Urothelium cell line (cell line): ENCODE measurements around the gene STK40.

Source experiments
- DNase-seq: peaks from one replicate; pipeline ENCODE4 v3.0.0; 2011; ENCODE audit warnings: low spot score, mixed read lengths
- FAIRE-seq: peaks from 2 replicates; lab custom pipeline; 2011; peaks lifted over from hg19 to GRCh38; lab: Jason Lieb, UNC

Gene STK40

GRCh38 chr1:36377791-36378492, 7.8 kb downstream of the STK40 start:
- DNase-seq (no peak), FAIRE-seq (no peak)

DNA sequence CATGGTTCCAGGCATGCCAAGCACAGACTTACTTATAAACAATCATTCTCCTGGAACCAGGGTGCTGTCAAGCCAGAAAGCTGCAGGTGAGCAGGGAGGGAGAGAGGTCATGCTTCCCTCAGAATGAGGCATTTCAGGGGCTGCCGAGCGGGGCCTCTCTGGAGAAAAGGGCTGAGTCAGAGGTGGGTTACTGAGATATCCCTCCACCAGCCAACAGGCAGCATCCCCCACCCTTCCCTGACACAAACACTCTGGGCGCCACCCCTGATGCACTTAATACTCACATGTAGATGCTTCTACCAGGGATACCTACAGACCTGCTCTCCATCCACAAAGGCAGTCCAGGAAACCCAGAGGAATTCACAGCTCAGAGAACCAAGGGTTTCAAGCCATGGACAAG, 13.1 kb downstream of the STK40 start:
- no peak for FAIRE-seq
- no peak for DNase-seq

DNA sequence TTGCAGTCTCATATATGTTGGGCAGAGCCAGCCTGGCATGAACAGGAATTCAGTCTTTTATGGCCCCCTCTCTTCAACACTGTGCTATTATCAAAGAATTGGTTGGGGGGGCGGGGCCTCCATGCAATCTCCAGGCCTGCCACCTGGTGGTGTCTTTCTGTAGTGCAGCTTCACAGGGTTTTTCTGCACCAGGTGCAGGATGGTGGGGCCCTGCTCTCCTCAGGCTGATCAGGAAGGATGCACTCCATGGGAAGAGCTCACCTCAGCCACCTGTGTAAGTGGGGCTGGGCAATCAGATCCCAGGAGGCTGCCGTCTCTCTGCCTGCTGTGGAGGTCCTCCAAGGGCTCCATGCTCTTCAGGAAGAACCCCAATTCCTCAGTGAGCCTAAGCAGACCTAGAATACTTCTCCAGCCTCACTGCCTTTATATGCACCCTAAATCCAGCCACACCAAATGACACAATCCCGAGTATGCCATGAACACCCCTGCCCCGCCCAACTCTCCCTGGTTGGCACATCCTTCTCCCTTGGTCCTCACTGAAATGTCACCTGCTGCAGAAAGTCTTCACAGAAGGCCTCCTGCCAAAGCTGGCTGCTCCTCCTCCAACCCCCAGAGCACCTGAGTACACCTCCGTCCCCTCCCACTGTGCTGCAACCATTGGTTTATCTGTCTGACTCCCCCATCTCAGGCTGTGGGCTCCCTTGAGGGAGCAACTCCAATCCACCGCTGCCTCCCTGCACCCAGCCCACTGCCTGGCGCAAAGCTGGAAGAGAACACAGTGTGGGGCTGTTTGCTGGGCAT, 16.5 kb downstream of the STK40 start:
- DNase-seq = peak; percentile 83

DNA sequence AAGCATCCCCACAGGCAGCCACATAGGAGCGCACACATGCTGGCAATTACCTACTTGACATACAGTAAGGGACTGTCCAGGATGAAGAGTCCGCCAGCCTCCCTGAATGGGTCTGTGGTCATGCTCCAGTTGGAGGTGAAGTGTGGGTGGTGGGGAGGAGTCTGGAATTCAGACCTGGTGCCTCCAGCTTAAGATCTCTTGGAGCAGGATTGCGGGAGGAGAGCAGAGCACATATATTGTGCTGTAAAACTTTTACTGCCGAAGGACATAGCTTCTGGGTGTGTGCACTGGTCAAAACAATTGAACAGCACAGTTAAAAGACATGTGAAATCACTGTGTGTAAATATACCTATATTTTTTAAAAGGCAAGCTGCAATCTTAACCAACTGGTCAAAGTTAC, 17.9 kb downstream of the STK40 start:
- FAIRE-seq = no peak
- no peak for DNase-seq

More for the DNA sequence above, 16.5 kb downstream of the STK40 start:
- peak; percentile 13 for FAIRE-seq

- FAIRE-seq (no peak), DNase-seq (no peak)
Observed at GRCh38 chr1:36367066-36367465, 18.7 kb downstream of the STK40 start.

GRCh38 chr1:36366091-36366661, 19.5 kb downstream of the STK40 start:
- FAIRE-seq = no peak
- DNase-seq = no peak

- DNase-seq (no peak), FAIRE-seq (no peak)
Observed at GRCh38 chr1:36365381-36365780, 20.3 kb downstream of the STK40 start.

- DNase-seq (no peak), FAIRE-seq (no peak)
Observed at GRCh38 chr1:36359911-36360550, 25.7 kb downstream of the STK40 start.

GRCh38 chr1:36359383-36359782, 26.3 kb downstream of the STK40 start:
- FAIRE-seq (no peak), DNase-seq (no peak)

GRCh38 chr1:36358514-36359084, 27.1 kb downstream of the STK40 start:
- DNase-seq (no peak), FAIRE-seq (no peak)

DNA sequence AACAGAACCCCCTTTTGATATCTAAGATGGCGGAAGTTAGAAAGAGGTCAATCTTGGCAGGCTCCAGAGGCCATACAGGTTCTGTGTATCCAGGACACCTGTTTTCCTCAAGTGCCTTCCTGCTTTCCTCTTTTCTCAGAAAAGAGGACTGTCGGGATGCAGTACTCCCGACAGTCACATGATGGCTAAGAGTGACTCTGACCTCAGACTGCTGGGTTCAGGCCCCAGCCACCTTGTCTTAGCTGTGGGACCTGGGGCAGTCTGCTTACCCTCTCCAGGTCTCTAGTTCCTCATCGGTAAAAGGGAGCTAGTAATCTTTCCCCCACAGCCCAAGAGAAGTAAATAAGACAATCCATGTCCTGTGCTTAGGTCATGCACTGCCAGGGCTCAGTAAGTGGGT, 29.9 kb downstream of the STK40 start:
- DNase-seq (no peak), FAIRE-seq (no peak)

DNA sequence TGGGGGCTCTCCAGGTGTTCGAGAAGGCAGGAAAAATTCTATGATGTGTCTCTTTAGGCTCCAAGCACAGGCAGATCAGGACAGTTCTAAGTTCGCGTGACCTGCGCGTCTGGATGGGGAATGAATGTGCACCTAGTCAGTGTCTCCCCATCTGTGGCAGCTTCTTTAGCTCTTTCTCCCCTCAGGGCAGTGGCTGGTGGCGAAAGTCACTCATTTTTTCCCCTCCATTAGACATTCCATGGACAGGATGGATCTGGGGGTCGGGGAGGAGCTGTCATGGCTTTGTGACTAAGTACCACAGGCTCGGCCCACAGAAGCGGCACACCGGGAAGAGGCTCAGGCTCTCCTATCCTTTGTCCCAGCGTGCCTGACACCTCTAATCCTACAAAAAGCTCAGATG, 31.2 kb downstream of the STK40 start:
- no peak for DNase-seq
- no peak for FAIRE-seq

GRCh38 chr1:36352910-36353878, 32.5 kb downstream of the STK40 start:
- FAIRE-seq = no peak

DNA sequence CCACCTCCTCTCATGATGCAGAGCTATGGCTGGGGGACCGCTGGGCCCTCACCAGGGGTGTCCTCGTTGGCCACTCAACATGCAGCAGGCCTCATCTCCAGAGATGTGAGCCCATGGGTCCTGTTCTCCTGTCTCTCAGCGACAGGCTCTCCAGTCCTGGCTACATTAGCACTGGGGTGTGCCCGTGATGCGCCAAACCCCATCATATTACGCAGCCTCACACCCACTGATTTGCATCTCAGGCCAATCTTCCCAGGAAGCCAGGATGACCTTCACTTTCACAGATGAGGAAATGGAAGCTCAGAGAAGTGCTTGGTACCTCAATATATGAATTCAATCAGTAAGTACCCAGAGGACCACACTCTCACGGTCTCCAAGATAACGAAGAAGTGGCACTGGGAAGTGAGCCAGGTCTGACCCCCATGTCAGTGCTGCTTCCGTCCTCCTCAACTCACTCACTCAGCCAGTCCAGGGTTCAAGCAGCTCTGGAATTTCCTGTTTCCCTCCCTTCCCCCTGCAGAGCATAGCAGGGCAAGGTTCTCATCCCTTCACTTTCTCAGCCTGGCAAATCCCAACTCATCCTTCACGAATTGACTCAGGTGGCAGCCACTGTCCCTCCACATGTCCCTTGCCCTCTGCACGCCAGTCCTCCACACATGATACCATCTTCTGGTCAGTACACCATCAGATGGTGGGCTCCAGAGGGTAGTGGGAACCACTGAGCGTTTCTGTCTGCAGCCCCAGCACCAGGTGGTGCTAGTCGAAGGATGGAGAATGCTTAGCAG, 33.4 kb downstream of the STK40 start:
- no peak for FAIRE-seq

More at GRCh38 chr1:36352910-36353878, 32.5 kb downstream of the STK40 start:
- no peak for DNase-seq

DNA sequence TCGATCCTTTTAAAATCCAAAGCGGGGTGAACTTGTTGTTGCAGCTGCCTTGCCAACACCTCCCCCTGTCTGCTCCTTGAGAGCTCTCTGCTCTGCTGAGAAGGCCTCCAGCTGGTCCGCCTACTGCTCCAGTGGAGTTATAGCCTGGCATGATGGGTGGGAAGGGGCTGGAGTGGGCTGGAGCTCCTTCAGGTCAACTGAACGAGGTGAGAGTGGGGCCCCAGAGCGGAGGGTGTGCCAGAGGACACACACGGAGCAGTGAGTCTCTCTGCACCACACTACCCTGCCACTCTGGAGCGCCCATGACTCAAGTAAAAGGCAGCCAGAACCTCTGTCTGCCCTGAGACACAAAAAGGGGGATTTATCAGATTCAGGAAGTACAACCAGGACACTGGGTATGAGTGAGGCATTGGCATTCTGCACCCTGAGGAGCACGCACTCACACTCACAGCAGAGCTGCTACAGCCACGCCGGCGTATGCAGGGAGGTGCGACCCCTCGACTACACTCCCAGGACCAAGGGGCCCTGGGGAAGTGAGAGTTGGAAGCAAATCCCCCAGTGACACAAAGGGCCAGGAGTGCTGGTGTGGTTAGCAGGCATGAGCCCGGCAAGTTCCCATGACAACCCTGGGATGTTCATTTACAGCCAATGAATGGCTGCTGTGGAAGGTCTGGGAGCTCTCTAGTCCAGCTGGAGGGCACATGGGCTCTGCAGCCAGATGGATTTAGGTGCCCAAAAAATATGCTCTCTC, 34.3 kb downstream of the STK40 start:
- DNase-seq (peak; percentile 72), FAIRE-seq (peak; percentile 77)

More for the DNA sequence above, 33.4 kb downstream of the STK40 start:
- DNase-seq = no peak

DNA sequence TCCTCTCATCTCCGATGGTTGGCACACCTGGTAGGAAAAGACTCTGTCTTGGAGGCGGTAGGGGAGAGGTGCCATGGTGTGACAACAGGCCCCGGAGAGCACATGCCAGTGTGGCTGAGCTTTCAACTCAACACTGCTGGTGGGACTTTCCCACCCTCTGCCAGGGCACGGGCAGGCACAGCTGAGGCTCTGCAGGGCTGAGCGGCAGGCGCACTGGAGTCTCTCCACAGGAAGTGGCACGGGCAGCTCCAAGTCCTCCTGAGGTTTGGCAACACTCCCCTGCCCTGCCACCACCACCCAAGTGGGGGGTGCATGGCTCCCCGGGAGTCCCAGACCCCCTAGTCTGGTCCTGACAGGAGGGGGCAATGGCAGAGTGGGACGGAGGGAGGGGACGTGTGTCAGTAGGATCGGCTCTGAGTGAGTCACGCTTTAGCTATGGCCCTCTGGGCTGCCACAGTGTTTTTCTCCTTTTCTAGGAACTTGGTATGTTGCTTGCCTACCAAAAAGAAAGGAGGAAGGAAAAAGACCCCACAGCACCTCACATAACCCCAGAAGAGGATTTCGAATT, 35.0 kb downstream of the STK40 start:
- DNase-seq (peak; percentile 80), FAIRE-seq (peak; percentile 85)

GRCh38 chr1:36349839-36350238, 35.9 kb downstream of the STK40 start:
- no peak for DNase-seq
- FAIRE-seq = no peak

GRCh38 chr1:36349241-36349671, 36.5 kb downstream of the STK40 start:
- FAIRE-seq = no peak
- DNase-seq = no peak
